Measurements from ENCODE around the gene SOX10. TPM values are rescaled to one million over a fixed set of nuclear protein-coding genes. Genes with fewer than 3 reads are reported as not detected.
"Not testable (repeated sequence)": the region's sequence is repeated elsewhere in the genome, so short reads cannot be mapped to it uniquely, and the experiment has no call there.

The SOX10 gene
- total RNA-seq, 1 donor from 2014 or later = 0.34 TPM

DNA sequence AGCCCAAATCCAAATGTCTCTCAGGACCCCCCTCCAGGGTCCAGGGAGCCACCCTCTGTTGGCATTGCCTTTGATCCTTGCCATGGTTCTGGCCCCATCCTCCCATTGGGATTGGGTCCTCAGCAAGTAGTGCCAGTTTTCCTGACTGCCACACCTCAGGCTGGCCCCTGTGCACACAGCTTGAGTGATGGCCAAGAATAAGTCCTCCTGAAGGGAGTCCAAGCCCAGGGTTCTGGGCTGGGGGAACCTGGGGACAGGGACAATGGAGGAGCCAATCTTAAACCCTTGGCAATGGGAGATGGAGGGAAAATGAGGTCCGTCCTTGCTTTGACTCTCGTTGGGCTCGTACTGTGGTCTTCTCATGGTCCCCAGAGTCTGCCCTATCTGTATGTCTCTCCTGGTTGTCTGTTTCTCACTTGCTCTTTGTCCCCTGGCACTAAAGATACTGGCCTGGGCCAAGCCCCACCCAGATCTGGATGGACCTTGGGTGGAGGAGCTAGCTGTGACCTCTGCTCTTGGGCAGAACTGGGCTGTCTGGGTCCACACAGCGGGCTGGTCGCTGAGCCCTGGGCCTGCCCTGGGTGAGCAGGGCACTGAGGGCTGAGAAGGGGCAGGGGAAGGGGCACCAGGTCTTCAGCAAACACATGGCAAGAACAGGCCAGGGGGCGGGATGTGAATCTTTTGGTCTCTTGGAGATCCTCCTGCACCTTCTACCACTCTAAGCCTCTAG is 2.9 kb downstream of the SOX10 start:
- Mint-ChIP-seq H3K36me3 (ENCODE audit: low read depth, unreplicated experiment) (peaks cover 13% of the 10 kb centered on the region), H3K4me3 (ENCODE audit: unreplicated experiment) (no peak overlapping the region), H3K27me3 (ENCODE audit: low read depth, unreplicated experiment) (peaks cover 17% of the 10 kb centered on the region), H3K27ac (ENCODE audit: unreplicated experiment) (no peak overlapping the region), H3K4me1 (ENCODE audit: low read depth, unreplicated experiment) (no peaks in the 10 kb centered on the region), H3K9me3 (ENCODE audit: unreplicated experiment) (no peaks in the 10 kb centered on the region)
- Histone ChIP-seq H2AFZ (ENCODE audit: low read depth, low read length) (no peak overlapping the region), H3K79me2 (ENCODE audit: insufficient read depth, low read length) (no peaks in the 10 kb centered on the region), H3K27ac (ENCODE audit: low read depth, low read length) (no peak overlapping the region), H3K36me3 (ENCODE audit: insufficient read depth, low read length) (no peaks in the 10 kb centered on the region), H4K20me1 (ENCODE audit: insufficient read depth, low read length) (peaks cover 3% of the 10 kb centered on the region), H3K9me3 (ENCODE audit: insufficient read depth, low read depth, low read length) (no peaks in the 10 kb centered on the region), H3K27me3 (ENCODE audit: insufficient read depth, low read length) (no peaks in the 10 kb centered on the region), H3K4me1 (ENCODE audit: insufficient read depth, low read length) (no peaks in the 10 kb centered on the region), H3K4me2 (ENCODE audit: low read length) (no peak overlapping the region), H3K9ac (ENCODE audit: low read length) (no peak overlapping the region), H3K4me3 (ENCODE audit: insufficient read depth, low read depth, low read length) (no peak overlapping the region)
- TF ChIP-seq, protein P1, sequence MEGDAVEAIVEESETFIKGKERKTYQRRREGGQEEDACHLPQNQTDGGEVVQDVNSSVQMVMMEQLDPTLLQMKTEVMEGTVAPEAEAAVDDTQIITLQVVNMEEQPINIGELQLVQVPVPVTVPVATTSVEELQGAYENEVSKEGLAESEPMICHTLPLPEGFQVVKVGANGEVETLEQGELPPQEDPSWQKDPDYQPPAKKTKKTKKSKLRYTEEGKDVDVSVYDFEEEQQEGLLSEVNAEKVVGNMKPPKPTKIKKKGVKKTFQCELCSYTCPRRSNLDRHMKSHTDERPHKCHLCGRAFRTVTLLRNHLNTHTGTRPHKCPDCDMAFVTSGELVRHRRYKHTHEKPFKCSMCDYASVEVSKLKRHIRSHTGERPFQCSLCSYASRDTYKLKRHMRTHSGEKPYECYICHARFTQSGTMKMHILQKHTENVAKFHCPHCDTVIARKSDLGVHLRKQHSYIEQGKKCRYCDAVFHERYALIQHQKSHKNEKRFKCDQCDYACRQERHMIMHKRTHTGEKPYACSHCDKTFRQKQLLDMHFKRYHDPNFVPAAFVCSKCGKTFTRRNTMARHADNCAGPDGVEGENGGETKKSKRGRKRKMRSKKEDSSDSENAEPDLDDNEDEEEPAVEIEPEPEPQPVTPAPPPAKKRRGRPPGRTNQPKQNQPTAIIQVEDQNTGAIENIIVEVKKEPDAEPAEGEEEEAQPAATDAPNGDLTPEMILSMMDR (IDR thresholded peaks at IDR 0.05; ENCODE audit: insufficient read depth, low read depth, low read length) = no peak
- no peak for TF ChIP-seq EZH2 (IDR thresholded peaks at IDR 0.05; ENCODE audit: insufficient read depth, low read length)
- no peak for DNase-seq (ENCODE audit: low read depth)
- FAIRE-seq = no peak

DNA sequence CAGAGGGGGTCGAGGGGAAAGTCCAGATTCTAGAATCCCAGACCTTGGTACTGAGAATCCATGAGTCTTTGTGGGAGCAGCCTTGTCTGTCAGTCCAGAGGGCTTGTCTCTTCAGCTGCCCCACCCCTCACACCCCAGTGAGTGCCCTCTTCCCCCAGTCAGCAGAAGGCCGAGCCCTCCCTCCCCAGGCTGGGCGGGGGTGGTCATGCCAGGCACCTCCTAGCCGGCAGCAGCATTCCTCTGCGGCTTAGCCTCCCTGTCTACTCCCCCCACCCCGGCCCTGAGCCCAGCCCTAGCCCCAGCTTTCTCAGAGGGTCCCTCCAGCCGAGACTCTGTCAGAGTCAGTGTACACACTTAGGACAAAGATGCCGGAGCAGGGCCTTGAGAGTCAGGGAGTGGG is 4.6 kb downstream of the SOX10 start:
- no peaks in the 10 kb centered on the region for H3K9me3 Mint-ChIP-seq (ENCODE audit: unreplicated experiment)
- Histone ChIP-seq H3K27me3 (ENCODE audit: insufficient read depth, low read length) (no peaks in the 10 kb centered on the region), H3K4me2 (ENCODE audit: low read length) (no peak overlapping the region), H3K36me3 (ENCODE audit: insufficient read depth, low read length) (no peaks in the 10 kb centered on the region), H2AFZ (ENCODE audit: low read depth, low read length) (no peak overlapping the region), H3K9ac (ENCODE audit: low read length) (no peak overlapping the region), H3K9me3 (ENCODE audit: insufficient read depth, low read depth, low read length) (no peaks in the 10 kb centered on the region), H3K4me3 (ENCODE audit: insufficient read depth, low read depth, low read length) (no peak overlapping the region), H3K27ac (ENCODE audit: low read depth, low read length) (no peak overlapping the region), H3K4me1 (ENCODE audit: insufficient read depth, low read length) (no peaks in the 10 kb centered on the region), H4K20me1 (ENCODE audit: insufficient read depth, low read length) (peaks cover 3% of the 10 kb centered on the region), H3K79me2 (ENCODE audit: insufficient read depth, low read length) (no peaks in the 10 kb centered on the region)
- no peak overlapping the region for H3K27ac Mint-ChIP-seq (ENCODE audit: unreplicated experiment)
- FAIRE-seq (no peak), DNase-seq (ENCODE audit: low read depth) (no peak)
- H3K36me3 Mint-ChIP-seq (ENCODE audit: low read depth, unreplicated experiment) = peaks cover 22% of the 10 kb centered on the region
- no peaks in the 10 kb centered on the region for H3K4me1 Mint-ChIP-seq (ENCODE audit: low read depth, unreplicated experiment)
- H3K27me3 Mint-ChIP-seq (ENCODE audit: low read depth, unreplicated experiment) = peaks cover 12% of the 10 kb centered on the region
- no peak overlapping the region for H3K4me3 Mint-ChIP-seq (ENCODE audit: unreplicated experiment)
- TF ChIP-seq, protein P1 (IDR thresholded peaks at IDR 0.05; ENCODE audit: insufficient read depth, low read depth, low read length) = no peak
- no peak for TF ChIP-seq EZH2 (IDR thresholded peaks at IDR 0.05; ENCODE audit: insufficient read depth, low read length)

DNA sequence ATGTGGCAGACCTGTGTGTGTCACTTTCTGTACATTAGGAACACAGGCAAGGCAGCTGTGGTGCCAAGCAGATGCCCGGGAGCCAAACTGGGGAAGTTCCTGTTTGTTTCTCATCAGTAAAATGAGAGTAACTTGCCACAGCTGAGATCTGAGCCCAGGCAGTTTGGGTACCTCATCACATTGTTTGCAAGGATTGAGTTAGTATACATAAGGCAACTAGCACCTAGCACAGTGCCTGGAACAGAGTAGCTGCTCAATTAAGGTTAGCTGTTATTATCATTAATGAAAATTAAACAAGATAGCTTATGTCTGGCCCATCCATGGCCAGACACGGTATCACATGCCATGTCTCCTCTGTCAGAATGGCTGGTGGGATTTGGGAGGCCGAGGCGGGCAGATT is 7.8 kb downstream of the SOX10 start:
- no peak overlapping the region for H3K27ac Mint-ChIP-seq (ENCODE audit: unreplicated experiment)
- no peak for TF ChIP-seq EZH2 (IDR thresholded peaks at IDR 0.05; ENCODE audit: insufficient read depth, low read length)
- TF ChIP-seq, protein P1 (IDR thresholded peaks at IDR 0.05; ENCODE audit: insufficient read depth, low read depth, low read length) = no peak

DNA sequence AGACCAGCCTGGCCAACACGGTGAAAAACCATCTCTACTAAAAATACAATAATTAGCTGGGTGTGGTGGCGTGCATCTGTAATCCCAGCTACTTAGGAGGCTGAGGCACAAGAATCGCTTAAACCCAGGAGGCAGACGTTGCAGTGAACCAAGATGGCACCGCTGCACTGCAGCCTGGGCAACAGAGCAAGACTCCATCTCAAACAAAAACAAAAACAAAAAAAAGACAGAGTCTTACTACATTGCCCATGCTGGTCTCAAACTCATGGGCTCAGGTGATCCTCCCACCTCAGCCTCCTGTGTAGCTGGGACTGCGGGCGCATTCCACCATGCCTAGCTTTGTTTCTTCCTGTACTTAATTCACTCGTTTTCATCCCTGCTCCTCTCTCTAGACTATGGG is 8.3 kb downstream of the SOX10 start:
- H3K36me3 Mint-ChIP-seq (ENCODE audit: low read depth, unreplicated experiment) = peaks cover 11% of the 10 kb centered on the region
- H3K9me3 ChIP-seq (ENCODE audit: insufficient read depth, low read depth, low read length); H3K4me1 Mint-ChIP-seq (ENCODE audit: low read depth, unreplicated experiment); H3K27me3 ChIP-seq (ENCODE audit: insufficient read depth, low read length); H3K4me3 Mint-ChIP-seq (ENCODE audit: unreplicated experiment); H3K27ac ChIP-seq (ENCODE audit: low read depth, low read length); H3K36me3 ChIP-seq (ENCODE audit: insufficient read depth, low read length); H3K4me2 ChIP-seq (ENCODE audit: low read length); H3K27me3 Mint-ChIP-seq (ENCODE audit: low read depth, unreplicated experiment); H3K79me2 ChIP-seq (ENCODE audit: insufficient read depth, low read length); H3K9ac ChIP-seq (ENCODE audit: low read length); H3K4me3 ChIP-seq (ENCODE audit: insufficient read depth, low read depth, low read length); DNase-seq (ENCODE audit: low read depth); FAIRE-seq; H4K20me1 ChIP-seq (ENCODE audit: insufficient read depth, low read length); H3K27ac Mint-ChIP-seq (ENCODE audit: unreplicated experiment); H3K4me1 ChIP-seq (ENCODE audit: insufficient read depth, low read length); H3K9me3 Mint-ChIP-seq (ENCODE audit: unreplicated experiment); H2AFZ ChIP-seq (ENCODE audit: low read depth, low read length): not testable (repeated sequence)

More for the DNA sequence above, 7.8 kb downstream of the SOX10 start:
- Histone ChIP-seq H3K4me2 (ENCODE audit: low read length) (no peak overlapping the region), H2AFZ (ENCODE audit: low read depth, low read length) (no peak overlapping the region), H3K27me3 (ENCODE audit: insufficient read depth, low read length) (no peaks in the 10 kb centered on the region), H3K36me3 (ENCODE audit: insufficient read depth, low read length) (no peaks in the 10 kb centered on the region), H3K9ac (ENCODE audit: low read length) (no peak overlapping the region), H3K4me3 (ENCODE audit: insufficient read depth, low read depth, low read length) (no peak overlapping the region), H3K9me3 (ENCODE audit: insufficient read depth, low read depth, low read length) (no peaks in the 10 kb centered on the region), H3K4me1 (ENCODE audit: insufficient read depth, low read length) (no peaks in the 10 kb centered on the region), H4K20me1 (ENCODE audit: insufficient read depth, low read length) (peaks cover 3% of the 10 kb centered on the region), H3K79me2 (ENCODE audit: insufficient read depth, low read length) (no peaks in the 10 kb centered on the region), H3K27ac (ENCODE audit: low read depth, low read length) (no peak overlapping the region)
- DNase-seq (ENCODE audit: low read depth) (no peak), FAIRE-seq (no peak)
- Mint-ChIP-seq H3K36me3 (ENCODE audit: low read depth, unreplicated experiment) (peaks cover 13% of the 10 kb centered on the region), H3K4me1 (ENCODE audit: low read depth, unreplicated experiment) (peaks cover 5% of the 10 kb centered on the region), H3K9me3 (ENCODE audit: unreplicated experiment) (no peaks in the 10 kb centered on the region), H3K27me3 (ENCODE audit: low read depth, unreplicated experiment) (no peaks in the 10 kb centered on the region), H3K4me3 (ENCODE audit: unreplicated experiment) (no peak overlapping the region)

All from astrocyte (in vitro differentiated cells and primary cell).